CD4-positive, alpha-beta memory T cell (primary cell): Measurements from ENCODE around the gene DNLZ. TPM values are rescaled to one million over a fixed set of nuclear protein-coding genes. Genes with fewer than 3 reads are reported as not detected.
"Not testable (repeated sequence)": the region's sequence is repeated elsewhere in the genome, so short reads cannot be mapped to it uniquely, and the experiment has no call there.

ENCODE experiments used
- CTCF ChIA-PET: fragments of 350-600 bp; sonication (Branson Sonifier 250); formaldehyde crosslinking; loops from one replicate; lab custom pipeline; 2021; ENCODE audit warnings: inconsistent platforms; ENCODE audit not compliant: partially characterized antibody; lab: Charles Lee
- POLR2A ChIA-PET: fragments of 350-600 bp; sonication (Branson Sonifier 250); formaldehyde crosslinking; loops from one replicate; lab custom pipeline; 2021; ENCODE audit not compliant: partially characterized antibody; lab: Charles Lee
- DNase-seq, 5 donors: peaks; one replicate each; pipeline versions ENCODE4 v3.0.0 to v3.0.0-alpha.2; 2020 to 2022; ENCODE audit warnings: mixed read lengths in 1 of 5
- H3K27ac ChIP-seq: one replicate; pipeline ENCODE4 v1.7.0; 2013; ENCODE audit warnings: low read depth, low read length
- H3K27me3 ChIP-seq: 2 replicates; pipeline ENCODE4 v1.7.0; 2013; ENCODE audit warnings: mild to moderate bottlenecking, low read length, moderate library complexity; ENCODE audit not compliant: insufficient read depth
- H3K36me3 ChIP-seq: 2 replicates; pipeline ENCODE4 v1.7.0; 2013; ENCODE audit warnings: mild to moderate bottlenecking, low read length, moderate library complexity; ENCODE audit not compliant: insufficient read depth
- H3K4me1 ChIP-seq: 2 replicates; pipeline ENCODE4 v1.7.0; 2013; ENCODE audit warnings: mild to moderate bottlenecking, low read length, moderate library complexity; ENCODE audit not compliant: insufficient read depth
- H3K4me3 ChIP-seq, 2 donors: one replicate each; pipeline ENCODE4 v1.7.0; 2013; ENCODE audit warnings: low read length in 2 of 2, mild to moderate bottlenecking in 1 of 2
- H3K9me3 ChIP-seq, 2 donors: one replicate each; pipeline ENCODE4 v1.7.0; 2013; ENCODE audit warnings: low read length in 2 of 2, control low read depth in 1 of 2; ENCODE audit not compliant: control insufficient read depth in 1 of 2
- H3K27ac Mint-ChIP-seq, 7 donors: one replicate each; pipeline ENCODE4 v1.8.0; 2020 to 2021; ENCODE audit warnings: mixed read lengths in 7 of 7, mild to moderate bottlenecking in 6 of 7, inconsistent platforms in 3 of 7, moderate library complexity in 3 of 7
- H3K27me3 Mint-ChIP-seq, 2 donors: one replicate each; pipeline ENCODE4 v1.8.0; 2020 to 2021; ENCODE audit warnings: mixed read lengths in 2 of 2
- H3K36me3 Mint-ChIP-seq, 2 donors: one replicate each; pipeline ENCODE4 v1.8.0; 2020 to 2021; ENCODE audit warnings: mixed read lengths in 2 of 2, inconsistent platforms in 1 of 2, mild to moderate bottlenecking in 1 of 2
- H3K4me1 Mint-ChIP-seq, 4 donors: one replicate each; pipeline ENCODE4 v1.8.0; 2020 to 2021; ENCODE audit warnings: mixed read lengths in 4 of 4, mild to moderate bottlenecking in 1 of 4
- H3K4me3 Mint-ChIP-seq, 8 donors: one replicate each; pipeline ENCODE4 v1.8.0; 2020 to 2021; ENCODE audit warnings: mixed read lengths in 8 of 8, mild to moderate bottlenecking in 7 of 8, moderate library complexity in 6 of 8, inconsistent platforms in 3 of 8
- H3K9me3 Mint-ChIP-seq, 8 donors: one replicate each; pipeline ENCODE4 v1.8.0; 2020 to 2021; ENCODE audit warnings: mixed read lengths in 8 of 8, mild to moderate bottlenecking in 5 of 8, inconsistent platforms in 3 of 8, moderate library complexity in 1 of 8
- intact Hi-C: fragments of 100-400 bp; cut with micrococcal nuclease; formaldehyde crosslinking; loops from one replicate; pipeline ENCODE4 v1.15.1; 2023
- polyA plus RNA-seq, 2 donors: library from polyadenylated mRNA; unstranded; fragments of 300-500 nt; fragmentation: Illumina TruSeq; gene quantifications; one replicate each; pipeline ENCODE4 v1.2.3, GENCODE V29; 2021
- total RNA-seq, 2 experiments: library from RNA; stranded (reverse); gene quantifications; one replicate each; pipeline ENCODE4 v1.2.3, GENCODE V29; 2021

Gene DNLZ
- total and polyA plus RNA-seq, 4 experiments from 2014 or later = 26.0 to 86.1 (median 51.8) TPM

DNA sequence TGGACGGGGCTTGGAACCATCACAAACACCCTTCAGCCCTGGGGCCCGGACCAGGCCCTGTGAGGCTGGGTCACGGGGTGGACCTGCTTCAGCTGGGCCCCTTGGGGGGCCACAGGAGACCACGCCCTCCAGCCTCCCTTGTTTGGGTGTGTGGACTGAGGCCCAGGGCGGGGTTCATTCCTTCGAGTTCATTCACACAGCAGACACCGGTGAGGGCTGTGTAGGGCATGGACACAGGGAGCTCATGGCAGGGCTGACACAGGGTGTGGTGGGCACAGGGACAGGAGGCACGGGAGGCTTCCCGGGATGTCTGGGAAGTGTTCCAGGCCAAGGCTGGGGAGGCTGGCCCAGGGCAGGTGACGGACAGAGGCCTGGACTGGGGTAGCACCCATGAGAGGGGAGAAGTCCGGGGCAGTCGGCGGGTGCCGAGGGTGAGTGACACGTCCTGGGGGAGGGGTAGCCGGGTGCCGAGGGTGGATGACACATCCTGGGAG is 8.9 kb downstream of the DNLZ start:
- ChIA-PET POLR2A (interaction anchor here (1.4 kb wide), 1 partner anchor 8 kb away, joined by 6 read pairs; no protein-coding TSS in a partner anchor), CTCF (no interaction called here)
- Mint-ChIP-seq H3K27me3 (no peaks in the 10 kb centered on the region), H3K9me3 (no peaks in the 10 kb centered on the region), H3K4me1 (peaks cover 0 to 4% (median 0%) of the 10 kb centered on the region in 4 donors), H3K36me3 (peaks cover 0 to 4% of the 10 kb centered on the region in 2 donors), H3K27ac (peak overlapping the region in 1 of 7 donors; percentile 42), H3K4me3 (no peak overlapping the region)
- no peaks in the 10 kb centered on the region for H3K27me3 ChIP-seq
- H3K27ac ChIP-seq = no peak overlapping the region
- H3K4me3 ChIP-seq = no peak overlapping the region
- DNase-seq = no peak
- no peaks in the 10 kb centered on the region for H3K9me3 ChIP-seq
- intact Hi-C loops = no loop called here
- H3K36me3 ChIP-seq = no peaks in the 10 kb centered on the region
- no peaks in the 10 kb centered on the region for H3K4me1 ChIP-seq

DNA sequence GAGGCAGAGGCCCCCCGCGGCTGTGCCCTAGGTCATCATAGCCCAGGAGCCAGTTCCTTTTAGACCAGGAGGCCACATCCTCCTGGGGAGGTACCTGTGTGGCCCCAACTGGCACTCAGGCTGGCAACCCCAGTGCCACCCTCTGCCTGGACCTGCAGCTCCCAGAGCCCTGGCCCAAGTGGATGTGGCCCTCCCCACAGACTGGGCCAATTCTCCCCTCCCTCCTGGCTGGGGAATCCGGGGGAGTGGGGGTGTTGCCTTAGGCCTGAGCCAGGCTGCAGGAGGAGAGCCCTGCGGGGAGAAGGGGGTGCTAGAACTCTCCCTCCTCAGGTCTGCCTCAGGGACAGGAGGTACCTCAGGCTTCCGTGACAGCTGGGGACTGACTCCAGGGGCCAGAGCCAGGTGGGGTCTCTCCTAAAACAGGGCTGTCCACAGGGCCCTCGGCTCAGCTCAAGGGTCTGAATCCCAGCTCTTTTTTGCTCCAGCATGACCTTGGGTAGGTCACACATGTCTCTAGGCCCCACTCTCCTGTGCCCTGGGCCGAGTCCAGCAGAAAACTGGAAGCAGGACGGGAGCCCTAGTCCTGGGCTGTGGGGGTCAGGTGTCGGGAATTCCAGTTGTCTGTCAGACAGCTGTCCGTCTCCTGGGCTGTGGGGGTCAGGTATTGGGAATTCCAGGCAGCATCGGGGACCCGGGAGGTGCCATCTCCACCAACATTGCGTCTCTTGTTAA is 9.6 kb downstream of the DNLZ start:
- Mint-ChIP-seq H3K27me3 (no peaks in the 10 kb centered on the region), H3K27ac (no peak overlapping the region), H3K4me1 (peaks cover 0 to 4% (median 0%) of the 10 kb centered on the region in 4 donors), H3K4me3 (no peak overlapping the region), H3K9me3 (no peaks in the 10 kb centered on the region), H3K36me3 (no peaks in the 10 kb centered on the region)
- H3K4me1 ChIP-seq = no peaks in the 10 kb centered on the region
- POLR2A ChIA-PET = interaction anchor here (1.4 kb wide), 1 partner anchor 9 kb away, joined by 6 read pairs; no protein-coding TSS in a partner anchor
- no peak overlapping the region for H3K4me3 ChIP-seq
- H3K27ac ChIP-seq = no peak overlapping the region
- intact Hi-C loops = no loop called here
- H3K36me3 ChIP-seq = no peaks in the 10 kb centered on the region
- CTCF ChIA-PET = no interaction called here
- no peaks in the 10 kb centered on the region for H3K9me3 ChIP-seq
- H3K27me3 ChIP-seq = no peaks in the 10 kb centered on the region
- DNase-seq = no peak

DNA sequence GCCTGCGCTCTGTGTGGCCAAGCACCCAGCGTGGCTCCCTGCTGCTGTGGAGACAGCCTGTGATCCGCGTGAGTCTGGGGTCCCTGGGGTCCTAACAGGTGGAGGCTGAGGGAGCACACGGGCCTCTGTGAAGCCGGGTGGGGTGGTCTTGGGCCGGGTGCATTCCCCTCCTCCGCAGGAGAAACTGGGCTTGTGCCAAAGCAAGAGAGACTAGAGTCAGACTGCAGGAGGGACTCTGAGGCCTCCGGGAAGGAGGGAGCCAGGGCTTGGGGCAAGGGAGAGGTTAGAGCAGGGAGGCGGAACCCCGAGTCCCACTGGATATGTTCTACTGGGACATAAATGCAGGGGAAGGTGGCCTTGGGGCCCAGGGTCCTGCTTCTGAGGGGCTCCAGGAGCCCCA is 10.5 kb downstream of the DNLZ start:
- POLR2A ChIA-PET = no interaction called here

DNA sequence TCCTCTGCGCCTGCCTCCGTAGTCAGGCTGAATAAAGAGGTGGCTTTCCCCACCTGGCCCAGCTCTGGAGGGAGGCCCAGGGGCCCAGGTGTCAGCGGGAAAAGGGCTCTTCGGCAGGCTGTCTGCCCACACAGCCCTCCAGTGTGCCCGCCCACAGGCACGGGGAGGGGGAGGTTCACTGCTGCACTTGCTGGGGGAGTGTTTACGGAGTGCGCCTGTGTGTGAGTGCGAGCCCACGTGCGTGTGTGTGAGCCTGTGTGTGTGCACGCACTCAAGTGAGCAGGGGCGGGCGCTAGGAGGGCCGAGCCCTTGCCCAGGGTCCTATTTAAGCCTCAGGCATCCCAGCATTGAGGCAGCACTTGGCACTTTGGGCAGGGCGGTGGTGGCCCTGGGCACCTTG is 10.9 kb downstream of the DNLZ start:
- ChIA-PET POLR2A (no interaction called here), CTCF (no interaction called here)
- no peaks in the 10 kb centered on the region for H3K4me1 ChIP-seq
- DNase-seq = no peak
- Mint-ChIP-seq H3K4me3 (no peak overlapping the region), H3K9me3 (no peaks in the 10 kb centered on the region), H3K36me3 (no peaks in the 10 kb centered on the region), H3K27me3 (no peaks in the 10 kb centered on the region), H3K27ac (no peak overlapping the region), H3K4me1 (peaks cover 0 to 4% (median 0%) of the 10 kb centered on the region in 4 donors)
- H3K27ac ChIP-seq = no peak overlapping the region
- no peaks in the 10 kb centered on the region for H3K36me3 ChIP-seq
- no peaks in the 10 kb centered on the region for H3K9me3 ChIP-seq
- no peak overlapping the region for H3K4me3 ChIP-seq
- H3K27me3 ChIP-seq = no peaks in the 10 kb centered on the region
- intact Hi-C loops = no loop called here

More for the DNA sequence above, 10.5 kb downstream of the DNLZ start:
- no peaks in the 10 kb centered on the region for H3K9me3 Mint-ChIP-seq
- peak overlapping the region in 1 of 7 donors; percentile 44 for H3K27ac Mint-ChIP-seq
- no peaks in the 10 kb centered on the region for H3K9me3 ChIP-seq
- no peak overlapping the region for H3K27ac ChIP-seq
- peaks cover 0 to 4% (median 0%) of the 10 kb centered on the region in 4 donors for H3K4me1 Mint-ChIP-seq
- intact Hi-C loops = no loop called here
- H3K4me1 ChIP-seq = no peaks in the 10 kb centered on the region
- no peak for DNase-seq
- H3K36me3 Mint-ChIP-seq = no peaks in the 10 kb centered on the region
- no peak overlapping the region for H3K4me3 Mint-ChIP-seq
- CTCF ChIA-PET = no interaction called here
- no peak overlapping the region for H3K4me3 ChIP-seq
- H3K36me3 ChIP-seq = no peaks in the 10 kb centered on the region
- no peaks in the 10 kb centered on the region for H3K27me3 Mint-ChIP-seq
- no peaks in the 10 kb centered on the region for H3K27me3 ChIP-seq

DNA sequence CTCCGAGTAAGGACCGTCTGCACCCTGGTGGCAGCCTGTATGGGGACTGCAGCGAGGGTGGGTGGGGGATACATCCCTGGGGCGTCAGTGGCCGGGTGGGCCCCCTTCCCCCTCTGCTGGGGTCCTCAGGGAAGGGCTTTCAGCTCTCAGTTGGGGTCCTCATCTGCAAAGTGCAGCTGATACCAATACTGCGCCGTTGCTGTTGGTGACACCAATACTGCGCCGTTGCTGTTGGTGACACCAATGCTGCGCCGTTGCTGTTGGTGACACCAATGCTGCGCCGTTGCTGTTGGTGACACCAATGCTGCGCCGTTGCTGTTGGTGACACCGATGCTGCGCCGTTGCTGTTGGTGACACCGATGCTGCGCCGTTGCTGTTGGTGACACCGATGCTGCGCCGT is 11.7 kb downstream of the DNLZ start:
- H3K27me3 Mint-ChIP-seq, H3K4me1 ChIP-seq, H3K9me3 Mint-ChIP-seq, H3K4me1 Mint-ChIP-seq, H3K4me3 Mint-ChIP-seq, DNase-seq, H3K27ac Mint-ChIP-seq, H3K27ac ChIP-seq, H3K9me3 ChIP-seq, POLR2A ChIA-PET, H3K36me3 Mint-ChIP-seq, H3K4me3 ChIP-seq, CTCF ChIA-PET, H3K27me3 ChIP-seq, H3K36me3 ChIP-seq, intact Hi-C loops: not testable (repeated sequence)

DNA sequence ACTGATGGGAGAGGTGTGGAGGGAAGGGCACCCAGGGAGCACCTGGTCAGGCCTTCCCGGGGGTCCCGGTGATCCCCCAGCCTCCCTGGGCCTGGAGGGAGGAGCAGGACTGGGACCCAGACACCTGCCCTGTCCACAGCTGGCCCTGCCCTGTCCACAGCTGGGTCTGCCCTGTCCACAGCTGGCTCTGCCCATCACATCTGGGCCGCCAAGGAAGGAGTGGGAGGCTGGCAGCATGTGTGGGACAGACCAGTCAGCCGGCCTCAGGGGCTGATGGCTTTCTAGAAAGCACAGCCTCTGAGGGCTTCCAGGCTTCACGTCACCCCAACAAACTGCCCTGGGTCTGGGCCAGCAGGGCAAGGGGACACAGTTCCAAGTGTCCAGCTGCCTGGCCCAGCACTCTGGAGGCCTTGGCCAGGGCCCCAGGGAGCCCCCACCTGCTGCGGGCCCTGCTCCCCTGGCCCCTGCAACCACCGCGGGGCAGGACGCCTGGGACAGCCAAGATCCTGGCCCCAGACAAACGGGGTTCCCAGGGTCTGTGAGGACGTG is 12.2 kb downstream of the DNLZ start:
- H3K9me3 ChIP-seq = no peaks in the 10 kb centered on the region
- ChIA-PET POLR2A (no interaction called here), CTCF (no interaction called here)
- no peak overlapping the region for H3K27ac Mint-ChIP-seq
- intact Hi-C loops = no loop called here
- no peaks in the 10 kb centered on the region for H3K9me3 Mint-ChIP-seq
- no peak for DNase-seq
- H3K27me3 ChIP-seq = no peaks in the 10 kb centered on the region
- H3K4me3 Mint-ChIP-seq = no peak overlapping the region
- H3K36me3 Mint-ChIP-seq = no peaks in the 10 kb centered on the region
- H3K27ac ChIP-seq = no peak overlapping the region
- H3K36me3 ChIP-seq = no peaks in the 10 kb centered on the region
- H3K4me1 Mint-ChIP-seq = peaks cover 0 to under 1% (median 0%) of the 10 kb centered on the region in 4 donors
- no peak overlapping the region for H3K4me3 ChIP-seq
- no peaks in the 10 kb centered on the region for H3K4me1 ChIP-seq
- no peaks in the 10 kb centered on the region for H3K27me3 Mint-ChIP-seq

DNA sequence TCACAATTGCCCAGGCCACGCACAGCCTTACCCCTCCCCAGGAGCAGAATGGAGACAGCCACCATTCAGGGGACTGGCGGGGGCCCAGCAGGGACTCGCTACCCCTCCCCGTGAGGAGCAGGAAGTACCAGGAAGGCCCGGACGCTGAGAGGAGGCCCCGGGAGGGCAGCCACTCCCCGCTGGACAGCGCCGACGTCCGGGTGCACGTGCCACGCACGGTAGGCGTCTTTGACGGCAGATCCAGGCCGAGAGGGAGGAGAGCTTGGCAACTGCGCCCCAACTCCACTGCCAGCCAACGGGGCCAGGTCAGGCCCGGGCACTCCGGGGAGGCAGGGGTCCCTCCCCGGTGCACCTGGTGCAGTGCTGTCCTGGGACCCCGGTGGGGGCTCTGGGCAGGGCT is 14.0 kb downstream of the DNLZ start:
- ChIA-PET POLR2A (no interaction called here), CTCF (no interaction called here)
- Mint-ChIP-seq H3K4me1 (no peaks in the 10 kb centered on the region), H3K9me3 (no peaks in the 10 kb centered on the region), H3K4me3 (no peak overlapping the region), H3K27ac (no peak overlapping the region), H3K36me3 (no peaks in the 10 kb centered on the region), H3K27me3 (no peaks in the 10 kb centered on the region)
- intact Hi-C loops = no loop called here
- Histone ChIP-seq H3K9me3 (no peaks in the 10 kb centered on the region), H3K4me1 (no peaks in the 10 kb centered on the region), H3K36me3 (no peaks in the 10 kb centered on the region), H3K27me3 (no peaks in the 10 kb centered on the region), H3K4me3 (no peak overlapping the region), H3K27ac (no peak overlapping the region)
- no peak for DNase-seq
